Smooth muscle cell (in vitro differentiated cells): Measurements from ENCODE around the gene ICAM2. TPM values are rescaled to one million over a fixed set of nuclear protein-coding genes. Genes with fewer than 3 reads are reported as not detected.

Source experiments
- DNase-seq: peaks from one replicate; lab custom pipeline; 2025; ENCODE audit not compliant: unreplicated experiment; lab: John Stamatoyannopoulos, UW
- H2AFZ ChIP-seq: fragments of 200-600 bp; sonication (generic); 2 replicates; pipeline ENCODE4 v1.6.0; 2016; ENCODE audit warnings: antibody characterized with exemption, low read depth, mild to moderate bottlenecking
- H3F3A ChIP-seq: fragments of 200-600 bp; sonication (generic); 2 replicates; pipeline ENCODE4 v1.6.0; 2017; ENCODE audit warnings: antibody characterized with exemption, low read depth
- H3K27ac ChIP-seq: fragments of 200-600 bp; sonication (generic); 2 replicates; pipeline ENCODE4 v1.5.1; 2016; ENCODE audit warnings: low read depth, mild to moderate bottlenecking
- H3K27me3 ChIP-seq: fragments of 200-600 bp; sonication (generic); 2 replicates; pipeline ENCODE4 v1.6.1; 2016; ENCODE audit warnings: low read depth, mild to moderate bottlenecking
- H3K36me3 ChIP-seq: fragments of 200-600 bp; sonication (generic); 2 replicates; pipeline ENCODE4 v1.5.1; 2016; ENCODE audit warnings: low read depth
- H3K4me1 ChIP-seq: fragments of 200-600 bp; sonication (generic); 2 replicates; pipeline ENCODE4 v1.5.1; 2016; ENCODE audit warnings: low read depth
- H3K4me2 ChIP-seq: fragments of 200-600 bp; sonication (generic); 2 replicates; pipeline ENCODE4 v1.6.0; 2016; ENCODE audit warnings: mild to moderate bottlenecking
- H3K4me3 ChIP-seq: fragments of 200-600 bp; sonication (generic); 2 replicates; pipeline ENCODE4 v1.5.1; 2016; ENCODE audit warnings: mild to moderate bottlenecking
- H3K79me2 ChIP-seq: fragments of 200-600 bp; sonication (generic); 2 replicates; pipeline ENCODE4 v1.6.0; 2016; ENCODE audit warnings: low read depth, mild to moderate bottlenecking
- H3K9ac ChIP-seq: fragments of 200-600 bp; sonication (generic); 2 replicates; pipeline ENCODE4 v1.6.0; 2016; ENCODE audit warnings: low read depth
- H3K9me3 ChIP-seq: fragments of 200-600 bp; sonication (generic); replicated peaks from 2 replicates; pipeline ENCODE4 v1.5.1; 2016; ENCODE audit warnings: low read depth
- H4K20me1 ChIP-seq: fragments of 200-600 bp; sonication (generic); 2 replicates; pipeline ENCODE4 v1.6.0; 2016; ENCODE audit warnings: low read depth
- CTCF ChIP-seq: fragments of 200-600 bp; sonication (generic); IDR thresholded peaks from 2 replicates; pipeline ENCODE4 v1.5.1; 2017; ENCODE audit warnings: borderline replicate concordance, mild to moderate bottlenecking, antibody characterized with exemption; ENCODE audit not compliant: insufficient read depth, poor library complexity, severe bottlenecking
- WGBS: methylation state at CpG from one replicate; pipeline ENCODE4 v1.1.7; 2016; ENCODE audit warnings: low lambda C conversion rate; 5-methylcytosine and 5-hydroxymethylcytosine counted together
- polyA plus RNA-seq: library from polyadenylated mRNA; unstranded; fragments of >200 nt; fragmentation: Nextera tagmentation; extraction: Ambion mirVana; gene quantifications from 2 replicates; pipeline ENCODE4 v1.2.1, GENCODE V29; 2016
- total RNA-seq: library from RNA; depleted of rRNA; stranded (reverse); fragments of >200 nt; gene quantifications from 2 replicates; pipeline ENCODE4 v1.2.3, GENCODE V29; 2014

The ICAM2 gene
- total and polyA plus RNA-seq, 2 experiments from 2014 or later = 1.0 TPM; not detected in 1

- H3F3A ChIP-seq = no peaks in the 10 kb centered on the region
- no peaks in the 10 kb centered on the region for H3K36me3 ChIP-seq
- no peaks in the 10 kb centered on the region for H3K4me1 ChIP-seq
- no peak for DNase-seq
- H3K9me3 ChIP-seq = no peaks in the 10 kb centered on the region
- H2AFZ ChIP-seq = no peak overlapping the region
- no peaks in the 10 kb centered on the region for H3K79me2 ChIP-seq
- TF ChIP-seq CTCF = no peak
- no peak overlapping the region for H3K4me3 ChIP-seq
- no peak overlapping the region for H3K4me2 ChIP-seq
- no peak overlapping the region for H3K27ac ChIP-seq
- H4K20me1 ChIP-seq = no peaks in the 10 kb centered on the region
- H3K27me3 ChIP-seq = no peaks in the 10 kb centered on the region
- no peak overlapping the region for H3K9ac ChIP-seq
- 94% methylated on average over 5 of the region's 5 CpGs for WGBS
Observed at GRCh38 chr17:64060331-64060730, 39.9 kb upstream of the ICAM2 start.

- 97% methylated on average over 2 of the region's 2 CpGs for WGBS
- no peaks in the 10 kb centered on the region for H3K79me2 ChIP-seq
Observed at GRCh38 chr17:64059756-64060155, 39.3 kb upstream of the ICAM2 start.

GRCh38 chr17:64058621-64059020 is 38.2 kb upstream of the ICAM2 start:
- H2AFZ ChIP-seq = no peak overlapping the region
- WGBS = 86% methylated on average over 5 of the region's 5 CpGs
- no peak overlapping the region for H3K4me3 ChIP-seq
- no peaks in the 10 kb centered on the region for H3K79me2 ChIP-seq
- no peaks in the 10 kb centered on the region for H3K27me3 ChIP-seq
- H3K27ac ChIP-seq = no peak overlapping the region
- H4K20me1 ChIP-seq = no peaks in the 10 kb centered on the region
- no peak for TF ChIP-seq CTCF
- DNase-seq = no peak
- no peaks in the 10 kb centered on the region for H3K9me3 ChIP-seq
- H3K36me3 ChIP-seq = peaks cover under 1% of the 10 kb centered on the region
- H3F3A ChIP-seq = no peaks in the 10 kb centered on the region
- no peak overlapping the region for H3K4me2 ChIP-seq
- no peak overlapping the region for H3K9ac ChIP-seq
- H3K4me1 ChIP-seq = no peaks in the 10 kb centered on the region

More at GRCh38 chr17:64059756-64060155, 39.3 kb upstream of the ICAM2 start:
- Histone ChIP-seq H3K4me1 (no peaks in the 10 kb centered on the region), H3K4me3 (no peak overlapping the region), H3K36me3 (no peaks in the 10 kb centered on the region), H3K9ac (no peak overlapping the region), H2AFZ (no peak overlapping the region), H3K27ac (no peak overlapping the region), H3K9me3 (no peaks in the 10 kb centered on the region), H3K27me3 (no peaks in the 10 kb centered on the region), H3F3A (no peaks in the 10 kb centered on the region), H4K20me1 (no peaks in the 10 kb centered on the region), H3K4me2 (no peak overlapping the region)
- TF ChIP-seq CTCF = no peak
- no peak for DNase-seq

- TF ChIP-seq CTCF = no peak
- no peak for DNase-seq
- Histone ChIP-seq H3K4me1 (no peaks in the 10 kb centered on the region), H4K20me1 (no peaks in the 10 kb centered on the region), H2AFZ (no peak overlapping the region), H3K9ac (no peak overlapping the region), H3K9me3 (no peaks in the 10 kb centered on the region), H3K27me3 (no peaks in the 10 kb centered on the region), H3K4me3 (no peak overlapping the region), H3K36me3 (peaks cover 5% of the 10 kb centered on the region), H3K79me2 (no peaks in the 10 kb centered on the region), H3K27ac (no peak overlapping the region), H3K4me2 (no peak overlapping the region), H3F3A (no peaks in the 10 kb centered on the region)
- 95% methylated on average over 9 of the region's 9 CpGs for WGBS
Observed at GRCh38 chr17:64057701-64058263, 37.3 kb upstream of the ICAM2 start.
